ENCODE results near the gene C10orf105.

Gene C10orf105

DNA sequence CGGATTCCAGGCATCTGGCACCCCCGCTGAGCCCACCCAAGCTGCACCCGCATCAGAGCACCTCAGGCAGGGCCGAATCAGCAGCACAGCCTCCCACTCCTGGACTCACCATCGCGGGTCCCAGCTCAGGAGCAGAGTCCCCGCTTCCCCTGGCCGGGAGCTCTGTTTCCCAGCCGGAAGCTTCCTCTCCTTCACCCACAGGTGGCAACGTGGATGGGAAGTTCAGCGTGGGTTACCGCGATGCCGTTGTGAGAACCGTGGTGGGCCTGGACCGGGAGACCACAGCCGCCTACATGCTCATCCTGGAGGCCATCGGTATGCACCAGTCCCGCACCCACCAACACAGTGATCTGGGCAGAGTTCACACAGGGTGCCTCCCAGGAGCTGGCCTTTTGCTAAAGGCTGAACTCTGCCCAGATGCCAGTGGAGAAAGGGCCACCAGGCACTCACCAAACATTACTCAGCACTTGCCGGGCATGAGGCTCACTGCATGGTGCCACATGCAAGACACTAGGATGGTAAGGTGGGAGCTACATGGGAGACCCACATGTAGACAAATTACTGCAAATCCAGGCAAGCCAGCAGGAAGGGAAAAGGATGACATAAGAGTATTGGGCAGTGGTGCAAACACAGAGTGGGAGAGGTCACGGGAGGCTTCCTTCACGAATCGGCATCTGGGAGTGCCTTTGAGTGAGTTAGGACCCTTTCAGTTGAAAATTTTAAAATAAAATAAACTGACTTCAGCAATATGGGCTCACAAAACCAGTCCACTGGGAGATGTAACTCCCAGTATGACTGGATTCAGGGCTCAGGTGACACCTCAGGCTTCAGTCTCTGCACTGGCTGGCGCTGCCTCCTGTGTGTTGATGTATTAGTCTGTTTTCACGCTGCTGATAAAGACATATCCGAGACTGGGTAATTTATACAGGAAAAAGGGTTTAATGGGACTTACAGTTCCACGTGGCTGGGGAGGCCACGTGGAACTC is 10.4 kb downstream of the C10orf105 start:
- Histone ChIP-seq H3K36me3 (ENCODE audit: control insufficient read depth in 4 of 4, insufficient read depth in 4 of 4, low read length in 3 of 4) (no peaks in the 10 kb centered on the region), H3K27me3 (replicated peaks in 2 of 5; ENCODE audit: control insufficient read depth in 4 of 5, insufficient read depth in 5 of 5, low read length in 4 of 5) (no peaks in the 10 kb centered on the region), H3K4me3 (ENCODE audit: control insufficient read depth in 1 of 7, extremely low read depth in 1 of 7, insufficient read depth in 4 of 7, low read depth in 2 of 7, low read length in 6 of 7) (no peak overlapping the region), H3K9me3 (ENCODE audit: control extremely low read depth in 1 of 5, control insufficient read depth in 4 of 5, insufficient read depth in 2 of 5, low read depth in 1 of 5, low read length in 4 of 5) (no peaks in the 10 kb centered on the region), H3K27ac (ENCODE audit: insufficient read depth in 1 of 2, low read depth in 1 of 2, low read length in 2 of 2, poor library complexity in 1 of 2, severe bottlenecking in 2 of 2) (no peak overlapping the region), H3K4me1 (ENCODE audit: control extremely low read depth in 1 of 4, control insufficient read depth in 4 of 4, insufficient read depth in 4 of 4, low read length in 3 of 4) (peaks cover 4 to 54% (median 26%) of the 10 kb centered on the region in 4 experiments)
- POLR2A ChIA-PET = interaction anchor here (1.3 kb wide), 1 partner anchor 11 kb away, joined by 4 read pairs; no protein-coding TSS in a partner anchor
- no peak for DNase-seq
- CTCF ChIA-PET = interaction anchor here (0.7 to 6.3 kb wide), 32 partner anchors 8 to 426 kb away, joined by 3 to 108 read pairs (median 5); partner anchors contain the start of genes SLC29A3 and VSIR
- 84% methylated on average over 24 of the region's 28 CpGs for WGBS (ENCODE audit: insufficient coverage)

- H3K4me1 ChIP-seq (ENCODE audit: control extremely low read depth in 1 of 4, control insufficient read depth in 4 of 4, insufficient read depth in 4 of 4, low read length in 3 of 4) = peaks cover 0 to 45% (median 17%) of the 10 kb centered on the region in 4 experiments
- POLR2A ChIA-PET = interaction anchor here (0.8 to 1.3 kb wide), 2 partner anchors 10 to 55 kb away, joined by 4 read pairs; no protein-coding TSS in a partner anchor
- no peaks in the 10 kb centered on the region for H3K27me3 ChIP-seq (replicated peaks in 2 of 5; ENCODE audit: control insufficient read depth in 4 of 5, insufficient read depth in 5 of 5, low read length in 4 of 5)
- H3K27ac ChIP-seq (ENCODE audit: insufficient read depth in 1 of 2, low read depth in 1 of 2, low read length in 2 of 2, poor library complexity in 1 of 2, severe bottlenecking in 2 of 2) = no peak overlapping the region
- CTCF ChIA-PET = interaction anchor here (0.9 to 6.3 kb wide), 37 partner anchors 7 to 425 kb away, joined by 3 to 108 read pairs (median 5); partner anchors contain the start of genes C10orf105, SLC29A3 and VSIR
- WGBS (ENCODE audit: insufficient coverage) = 19% methylated on average over 10 of the region's 10 CpGs
- H3K4me3 ChIP-seq (ENCODE audit: control insufficient read depth in 1 of 7, extremely low read depth in 1 of 7, insufficient read depth in 4 of 7, low read depth in 2 of 7, low read length in 6 of 7) = no peak overlapping the region
- peak; percentile 41 to 54 (median 54) for DNase-seq
- no peaks in the 10 kb centered on the region for H3K9me3 ChIP-seq (ENCODE audit: control extremely low read depth in 1 of 5, control insufficient read depth in 4 of 5, insufficient read depth in 2 of 5, low read depth in 1 of 5, low read length in 4 of 5)
- H3K36me3 ChIP-seq (ENCODE audit: control insufficient read depth in 4 of 4, insufficient read depth in 4 of 4, low read length in 3 of 4) = no peaks in the 10 kb centered on the region
Observed at GRCh38 chr10:71708301-71708703, 11.3 kb downstream of the C10orf105 start.

- CTCF ChIA-PET = interaction anchor here (0.9 to 6.3 kb wide), 23 partner anchors 10 to 393 kb away, joined by 3 to 108 read pairs (median 8); partner anchors contain the start of genes SLC29A3 and VSIR
- DNase-seq = no peak
- H3K27me3 ChIP-seq (replicated peaks in 2 of 5; ENCODE audit: control insufficient read depth in 4 of 5, insufficient read depth in 5 of 5, low read length in 4 of 5) = no peaks in the 10 kb centered on the region
- H3K9me3 ChIP-seq (ENCODE audit: control extremely low read depth in 1 of 5, control insufficient read depth in 4 of 5, insufficient read depth in 2 of 5, low read depth in 1 of 5, low read length in 4 of 5) = no peaks in the 10 kb centered on the region
- peaks cover 0 to 35% (median 8%) of the 10 kb centered on the region in 4 experiments for H3K4me1 ChIP-seq (ENCODE audit: control extremely low read depth in 1 of 4, control insufficient read depth in 4 of 4, insufficient read depth in 4 of 4, low read length in 3 of 4)
- POLR2A ChIA-PET = no interaction called here
- H3K4me3 ChIP-seq (ENCODE audit: control insufficient read depth in 1 of 7, extremely low read depth in 1 of 7, insufficient read depth in 4 of 7, low read depth in 2 of 7, low read length in 6 of 7) = no peak overlapping the region
- 95% methylated on average over 3 of the region's 5 CpGs for WGBS (ENCODE audit: insufficient coverage)
- no peak overlapping the region for H3K27ac ChIP-seq (ENCODE audit: insufficient read depth in 1 of 2, low read depth in 1 of 2, low read length in 2 of 2, poor library complexity in 1 of 2, severe bottlenecking in 2 of 2)
- no peaks in the 10 kb centered on the region for H3K36me3 ChIP-seq (ENCODE audit: control insufficient read depth in 4 of 4, insufficient read depth in 4 of 4, low read length in 3 of 4)
Observed at GRCh38 chr10:71707240-71707789, 12.3 kb downstream of the C10orf105 start.

GRCh38 chr10:71706216-71707121 is 13.1 kb downstream of the C10orf105 start:
- ChIA-PET POLR2A (no interaction called here), CTCF (interaction anchor here (0.6 to 6.3 kb wide), 23 partner anchors 8 to 784 kb away, joined by 3 to 108 read pairs (median 5); partner anchors contain the start of genes SLC29A3 and VSIR)
- Histone ChIP-seq H3K36me3 (ENCODE audit: control insufficient read depth in 4 of 4, insufficient read depth in 4 of 4, low read length in 3 of 4) (no peaks in the 10 kb centered on the region), H3K27ac (ENCODE audit: insufficient read depth in 1 of 2, low read depth in 1 of 2, low read length in 2 of 2, poor library complexity in 1 of 2, severe bottlenecking in 2 of 2) (no peak overlapping the region), H3K4me3 (ENCODE audit: control insufficient read depth in 1 of 7, extremely low read depth in 1 of 7, insufficient read depth in 4 of 7, low read depth in 2 of 7, low read length in 6 of 7) (no peak overlapping the region), H3K4me1 (ENCODE audit: control extremely low read depth in 1 of 4, control insufficient read depth in 4 of 4, insufficient read depth in 4 of 4, low read length in 3 of 4) (peaks cover 0 to 33% (median 8%) of the 10 kb centered on the region in 4 experiments), H3K9me3 (ENCODE audit: control extremely low read depth in 1 of 5, control insufficient read depth in 4 of 5, insufficient read depth in 2 of 5, low read depth in 1 of 5, low read length in 4 of 5) (no peaks in the 10 kb centered on the region), H3K27me3 (replicated peaks in 2 of 5; ENCODE audit: control insufficient read depth in 4 of 5, insufficient read depth in 5 of 5, low read length in 4 of 5) (no peaks in the 10 kb centered on the region)
- DNase-seq = no peak
- 98% methylated on average over 33 of the region's 35 CpGs for WGBS (ENCODE audit: insufficient coverage)

DNA sequence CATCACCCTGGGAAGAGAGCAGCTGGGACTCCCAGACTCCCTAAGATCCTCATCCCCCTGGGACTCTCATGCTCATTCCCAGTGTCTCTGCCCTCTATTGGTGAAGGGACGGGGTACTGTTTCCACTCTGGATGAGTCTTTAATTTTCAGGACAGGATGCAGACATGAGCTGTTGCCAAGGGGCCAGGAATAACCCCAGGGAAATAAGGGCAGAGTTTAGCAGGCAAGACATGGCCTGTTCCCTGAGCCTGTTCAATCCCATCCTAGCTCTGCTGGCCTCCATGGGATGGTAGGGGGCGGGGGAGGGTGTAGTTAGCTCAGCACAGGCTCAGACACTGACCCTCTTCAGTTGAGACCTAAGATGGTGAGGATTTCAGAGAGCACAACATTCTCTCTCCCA is 14.0 kb downstream of the C10orf105 start:
- Histone ChIP-seq H3K4me3 (ENCODE audit: control insufficient read depth in 1 of 7, extremely low read depth in 1 of 7, insufficient read depth in 4 of 7, low read depth in 2 of 7, low read length in 6 of 7) (no peak overlapping the region), H3K27me3 (replicated peaks in 2 of 5; ENCODE audit: control insufficient read depth in 4 of 5, insufficient read depth in 5 of 5, low read length in 4 of 5) (no peaks in the 10 kb centered on the region), H3K27ac (ENCODE audit: insufficient read depth in 1 of 2, low read depth in 1 of 2, low read length in 2 of 2, poor library complexity in 1 of 2, severe bottlenecking in 2 of 2) (no peak overlapping the region), H3K4me1 (ENCODE audit: control extremely low read depth in 1 of 4, control insufficient read depth in 4 of 4, insufficient read depth in 4 of 4, low read length in 3 of 4) (peaks cover 0 to 27% (median 9%) of the 10 kb centered on the region in 4 experiments), H3K9me3 (ENCODE audit: control extremely low read depth in 1 of 5, control insufficient read depth in 4 of 5, insufficient read depth in 2 of 5, low read depth in 1 of 5, low read length in 4 of 5) (no peaks in the 10 kb centered on the region), H3K36me3 (ENCODE audit: control insufficient read depth in 4 of 4, insufficient read depth in 4 of 4, low read length in 3 of 4) (no peaks in the 10 kb centered on the region)
- DNase-seq = no peak
- WGBS (ENCODE audit: insufficient coverage) = 100% methylated on average over 1 of the region's 2 CpGs
- ChIA-PET CTCF (interaction anchor here (0.8 to 6.3 kb wide), 14 partner anchors 9 to 390 kb away, joined by 3 to 108 read pairs (median 5); no protein-coding TSS in a partner anchor), POLR2A (no interaction called here)

DNA sequence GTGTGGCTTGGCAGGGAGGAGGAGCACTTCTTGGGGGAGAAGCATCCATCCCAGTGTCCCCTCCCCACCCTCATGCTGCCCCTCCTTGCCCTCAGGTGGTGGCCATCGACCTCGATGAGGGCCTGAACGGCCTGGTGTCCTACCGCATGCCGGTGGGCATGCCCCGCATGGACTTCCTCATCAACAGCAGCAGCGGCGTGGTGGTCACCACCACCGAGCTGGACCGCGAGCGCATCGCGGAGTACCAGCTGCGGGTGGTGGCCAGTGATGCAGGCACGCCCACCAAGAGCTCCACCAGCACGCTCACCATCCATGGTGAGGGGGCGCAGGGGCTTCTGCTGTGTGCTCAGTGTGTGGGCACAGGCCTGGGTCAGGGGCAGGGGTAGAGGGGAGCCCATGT is 14.8 kb downstream of the C10orf105 start:
- no peaks in the 10 kb centered on the region for H3K27me3 ChIP-seq (replicated peaks in 2 of 5; ENCODE audit: control insufficient read depth in 4 of 5, insufficient read depth in 5 of 5, low read length in 4 of 5)
- no peak for DNase-seq
- CTCF ChIA-PET = interaction anchor here (0.9 to 6.3 kb wide), 6 partner anchors 8 to 389 kb away, joined by 3 to 108 read pairs (median 14); no protein-coding TSS in a partner anchor
- POLR2A ChIA-PET = no interaction called here
- H3K27ac ChIP-seq (ENCODE audit: insufficient read depth in 1 of 2, low read depth in 1 of 2, low read length in 2 of 2, poor library complexity in 1 of 2, severe bottlenecking in 2 of 2) = no peak overlapping the region
- no peaks in the 10 kb centered on the region for H3K36me3 ChIP-seq (ENCODE audit: control insufficient read depth in 4 of 4, insufficient read depth in 4 of 4, low read length in 3 of 4)
- 93% methylated on average over 15 of the region's 18 CpGs for WGBS (ENCODE audit: insufficient coverage)
- H3K9me3 ChIP-seq (ENCODE audit: control extremely low read depth in 1 of 5, control insufficient read depth in 4 of 5, insufficient read depth in 2 of 5, low read depth in 1 of 5, low read length in 4 of 5) = no peaks in the 10 kb centered on the region
- H3K4me1 ChIP-seq (ENCODE audit: control extremely low read depth in 1 of 4, control insufficient read depth in 4 of 4, insufficient read depth in 4 of 4, low read length in 3 of 4) = peaks cover 0 to 25% (median 9%) of the 10 kb centered on the region in 4 experiments
- H3K4me3 ChIP-seq (ENCODE audit: control insufficient read depth in 1 of 7, extremely low read depth in 1 of 7, insufficient read depth in 4 of 7, low read depth in 2 of 7, low read length in 6 of 7) = no peak overlapping the region
